Measurements from ENCODE around the gene APOH. TPM values are rescaled to one million over a fixed set of nuclear protein-coding genes. Genes with fewer than 3 reads are reported as not detected.

APOH gene
- total and polyA plus RNA-seq, 2 of the 13 experiments (the other 11 are each of a cell fraction or from before 2014, with no cell fraction given) = 4,846 to 5,748 TPM

GRCh38 chr17:66240630-66241029 lies 11.4 kb upstream of the APOH start:
- DNase-seq (ENCODE audit: low spot score) (no peak), FAIRE-seq (no peak), ATAC-seq (no peak)
- no peak overlapping the region for H3K9ac ChIP-seq (ENCODE audit: insufficient read depth, low read depth, low read length)
- 69% methylated on average over 3 of the region's 3 CpGs for WGBS (ENCODE audit: low lambda C conversion rate)
- H3K27ac ChIP-seq (ENCODE audit: extremely low read length, insufficient read depth, low read length) = no peak overlapping the region
- no peak overlapping the region for H3K4me2 ChIP-seq (ENCODE audit: low read depth, low read length)
- no peaks in the 10 kb centered on the region for H3K36me3 ChIP-seq (replicated peaks in 1 of 2; ENCODE audit: control insufficient read depth in 1 of 2, insufficient read depth in 2 of 2, low read length in 2 of 2)
- H3K4me1 ChIP-seq (ENCODE audit: insufficient read depth, low read length) = peaks cover 34% of the 10 kb centered on the region
- intact Hi-C loops (cut with micrococcal nuclease; ENCODE audit: unreplicated experiment) = no loop called here
- H3K4me3 ChIP-seq (replicated peaks in 1 of 3; ENCODE audit: insufficient read depth in 1 of 3, low read depth in 2 of 3, low read length in 3 of 3) = no peak overlapping the region
- in situ Hi-C loops (cut with HindIII; ENCODE audit: extremely low pct_ligation_motif_present, low pct_unique_long_range_greater_than_20kb) = no loop called here
- ChIA-PET CTCF (ENCODE audit: low intra/inter-chr PET ratio, low total read pairs) (no interaction called here), POLR2A (interaction anchor here (0.7 kb wide), 1 partner anchor 10 kb away, joined by 3 read pairs; no protein-coding TSS in a partner anchor)
- no peaks in the 10 kb centered on the region for H3K27me3 ChIP-seq (ENCODE audit: control insufficient read depth in 1 of 2, insufficient read depth in 2 of 2, low read length in 2 of 2)
- H3K79me2 ChIP-seq (ENCODE audit: insufficient read depth, low read length) = no peaks in the 10 kb centered on the region
- no TSS peak for BruUV-seq (replicated peaks)
- no peak for TF ChIP-seq ZNF607 (CRISPR knock-in tag; IDR thresholded peaks at IDR 0.05; ENCODE audit: borderline replicate concordance)
- no peak for TF ChIP-seq IRF2 (CRISPR knock-in tag; IDR thresholded peaks at IDR 0.05)
- no peak for TF ChIP-seq KMT2B (CRISPR knock-in tag; IDR thresholded peaks at IDR 0.05)
- no peak for TF ChIP-seq FOXP1 (IDR thresholded peaks at IDR 0.05)
- TF ChIP-seq FOXP1 (CRISPR knock-in tag; IDR thresholded peaks at IDR 0.05) = no peak
- TF ChIP-seq NFKBIZ (CRISPR knock-in tag; IDR thresholded peaks at IDR 0.05) = no peak
- TF ChIP-seq MAFF (IDR thresholded peaks at IDR 0.05; ENCODE audit: low read depth, low read length) = no peak
- TF ChIP-seq FOXK1 (CRISPR knock-in tag; IDR thresholded peaks at IDR 0.05; ENCODE audit: borderline replicate concordance, low read depth) = no peak
- no peak for TF ChIP-seq MTA1 (CRISPR knock-in tag; IDR thresholded peaks at IDR 0.05; ENCODE audit: borderline replicate concordance)
- TF ChIP-seq SP1 (IDR thresholded peaks at IDR 0.05) = no peak
- no peak for TF ChIP-seq SP1 (CRISPR knock-in tag; IDR thresholded peaks at IDR 0.05)
- no peak for TF ChIP-seq FOXC1 (CRISPR knock-in tag; IDR thresholded peaks at IDR 0.05; ENCODE audit: borderline replicate concordance)
- TF ChIP-seq ZNF292 (CRISPR knock-in tag; IDR thresholded peaks at IDR 0.05; ENCODE audit: borderline replicate concordance, low read depth) = no peak
- no peak for TF ChIP-seq ARNT (IDR thresholded peaks at IDR 0.05)
- TF ChIP-seq, protein P1, sequence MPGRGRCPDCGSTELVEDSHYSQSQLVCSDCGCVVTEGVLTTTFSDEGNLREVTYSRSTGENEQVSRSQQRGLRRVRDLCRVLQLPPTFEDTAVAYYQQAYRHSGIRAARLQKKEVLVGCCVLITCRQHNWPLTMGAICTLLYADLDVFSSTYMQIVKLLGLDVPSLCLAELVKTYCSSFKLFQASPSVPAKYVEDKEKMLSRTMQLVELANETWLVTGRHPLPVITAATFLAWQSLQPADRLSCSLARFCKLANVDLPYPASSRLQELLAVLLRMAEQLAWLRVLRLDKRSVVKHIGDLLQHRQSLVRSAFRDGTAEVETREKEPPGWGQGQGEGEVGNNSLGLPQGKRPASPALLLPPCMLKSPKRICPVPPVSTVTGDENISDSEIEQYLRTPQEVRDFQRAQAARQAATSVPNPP (CRISPR knock-in tag; IDR thresholded peaks at IDR 0.05) = no peak
- no peak for TF ChIP-seq DMAP1 (CRISPR knock-in tag; IDR thresholded peaks at IDR 0.05)
- TF ChIP-seq ZFAT (CRISPR knock-in tag; conservative IDR thresholded peaks at IDR 0.05) = no peak
- TF ChIP-seq PAF1 (CRISPR knock-in tag; IDR thresholded peaks at IDR 0.05) = no peak
- TF ChIP-seq ZBTB26 (CRISPR knock-in tag; IDR thresholded peaks at IDR 0.05; ENCODE audit: borderline replicate concordance) = no peak
- no peak for TF ChIP-seq GFI1 (CRISPR knock-in tag; IDR thresholded peaks at IDR 0.05; ENCODE audit: borderline replicate concordance)
- H3K9me3 ChIP-seq (ENCODE audit: low read length) = no peaks in the 10 kb centered on the region
- no peak overlapping the region for H2AFZ ChIP-seq (ENCODE audit: low read length)
- H4K20me1 ChIP-seq (ENCODE audit: insufficient read depth, low read length) = no peaks in the 10 kb centered on the region

Data from HepG2 (cell line).